ENCODE data around the gene CLECL1. TPM values are rescaled to one million over a fixed set of nuclear protein-coding genes. Genes with fewer than 3 reads are reported as not detected.
A peak's percentile ranks its signal among the peaks of the same experiment; 100 is the strongest.

The CLECL1 gene
- total RNA-seq, 2 experiments from 2014 or later = 73.3 to 114 TPM

- no TSS peak for BruUV-seq (replicated peaks)
- POLR2A ChIA-PET = interaction anchor here (0.6 to 3.9 kb wide), 10 partner anchors 9 to 445 kb away, joined by 3 to 23 read pairs (median 6); partner anchors contain the start of gene CD69
- H3K79me2 ChIP-seq (ENCODE audit: insufficient read depth, low read depth, low read length) = no peaks in the 10 kb centered on the region
- no peaks in the 10 kb centered on the region for H3K9me3 ChIP-seq (ENCODE audit: low read length)
- H3K36me3 ChIP-seq (ENCODE audit: insufficient read depth, low read length) = peaks cover 23% of the 10 kb centered on the region
- H3K27ac ChIP-seq (ENCODE audit: low read depth, low read length, poor library complexity, severe bottlenecking) = no peak overlapping the region
- peaks cover 48% of the 10 kb centered on the region for H3K4me1 ChIP-seq (ENCODE audit: insufficient read depth, low read length, poor library complexity, severe bottlenecking)
- no peak overlapping the region for H3K4me2 ChIP-seq (ENCODE audit: low read length)
- no peaks in the 10 kb centered on the region for H3K9me2 ChIP-seq (ENCODE audit: insufficient read depth, low read length)
- CTCF ChIA-PET (ENCODE audit: unreplicated experiment) = interaction anchor here (5.6 kb wide), 1 partner anchor 48 kb away, joined by 65 read pairs; no protein-coding TSS in a partner anchor
- TF ChIP-seq CTCF (conservative IDR thresholded peaks at IDR 0.05; ENCODE audit: low read length) (no peak), EZH2phosphoT487 (IDR thresholded peaks at IDR 0.05; ENCODE audit: borderline replicate concordance, low read depth, low read length) (no peak)
- H2AFZ ChIP-seq (ENCODE audit: low read length) = no peak overlapping the region; the same call in 1 of the 2 replicates
- H3K4me3 ChIP-seq (ENCODE audit: low read depth, low read length, poor library complexity, severe bottlenecking) = no peak overlapping the region
- intact Hi-C loops (cut with micrococcal nuclease; ENCODE audit: unreplicated experiment) = loop anchor here (1.0 to 10.0 kb wide), 6 partner anchors 49 to 805 kb away; partner anchors contain the start of gene CLEC2B
- DNase-seq (ENCODE audit: low spot score) = no peak
- H4K20me1 ChIP-seq (ENCODE audit: insufficient read depth, low read length) = no peaks in the 10 kb centered on the region
These were observed 16.7 kb upstream of the CLECL1 start for GRCh38 chr12:9749640-9750039.

- CTCF ChIA-PET (ENCODE audit: unreplicated experiment) = interaction anchor here (1.1 kb wide), 1 partner anchor 23 kb away, joined by 4 read pairs; no protein-coding TSS in a partner anchor
- H4K20me1 ChIP-seq (ENCODE audit: insufficient read depth, low read length) = no peaks in the 10 kb centered on the region
- no peaks in the 10 kb centered on the region for H3K9me2 ChIP-seq (ENCODE audit: insufficient read depth, low read length)
- intact Hi-C loops (cut with micrococcal nuclease; ENCODE audit: unreplicated experiment) = loop anchor here (5.0 to 10.0 kb wide), 2 partner anchors 413 to 810 kb away; no protein-coding TSS in a partner anchor
- no TSS peak for BruUV-seq (replicated peaks)
- H3K27ac ChIP-seq (ENCODE audit: low read depth, low read length, poor library complexity, severe bottlenecking) = peak overlapping the region; percentile 5
- peak overlapping the region; percentile 74; the same call in 1 of the 2 replicates for H2AFZ ChIP-seq (ENCODE audit: low read length)
- no peak for DNase-seq (ENCODE audit: low spot score)
- POLR2A ChIA-PET = interaction anchor here (0.6 to 1.8 kb wide), 5 partner anchors 13 to 63 kb away, joined by 3 to 6 read pairs (median 3); partner anchors contain the start of gene CD69
- H3K4me3 ChIP-seq (ENCODE audit: low read depth, low read length, poor library complexity, severe bottlenecking) = no peak overlapping the region
- no peaks in the 10 kb centered on the region for H3K79me2 ChIP-seq (ENCODE audit: insufficient read depth, low read depth, low read length)
- peaks cover 78% of the 10 kb centered on the region for H3K4me1 ChIP-seq (ENCODE audit: insufficient read depth, low read length, poor library complexity, severe bottlenecking)
- peak overlapping the region; percentile 18 for H3K4me2 ChIP-seq (ENCODE audit: low read length)
- no peaks in the 10 kb centered on the region for H3K36me3 ChIP-seq (ENCODE audit: insufficient read depth, low read length)
- no peak for TF ChIP-seq CTCF (conservative IDR thresholded peaks at IDR 0.05; ENCODE audit: low read length)
- no peak for TF ChIP-seq EZH2phosphoT487 (IDR thresholded peaks at IDR 0.05; ENCODE audit: borderline replicate concordance, low read depth, low read length)
- H3K9me3 ChIP-seq (ENCODE audit: low read length) = no peaks in the 10 kb centered on the region
These were observed 12.3 kb upstream of the CLECL1 start for GRCh38 chr12:9745199-9745598.

GRCh38 chr12:9742661-9743060 lies 9.8 kb upstream of the CLECL1 start:
- no TSS peak for BruUV-seq (replicated peaks)
- peak overlapping the region; percentile 54 for H3K4me3 ChIP-seq (ENCODE audit: low read depth, low read length, poor library complexity, severe bottlenecking)
- peak overlapping the region; percentile 93 for H3K27ac ChIP-seq (ENCODE audit: low read depth, low read length, poor library complexity, severe bottlenecking)
- peak overlapping the region; percentile 40; the same call in 1 of the 2 replicates for H2AFZ ChIP-seq (ENCODE audit: low read length)
- no peaks in the 10 kb centered on the region for H4K20me1 ChIP-seq (ENCODE audit: insufficient read depth, low read length)
- peak overlapping the region; percentile 76 for H3K4me2 ChIP-seq (ENCODE audit: low read length)
- no peaks in the 10 kb centered on the region for H3K79me2 ChIP-seq (ENCODE audit: insufficient read depth, low read depth, low read length)
- POLR2A ChIA-PET = interaction anchor here (0.5 to 3.2 kb wide), 30 partner anchors 9 to 912 kb away, joined by 3 to 44 read pairs (median 4); partner anchors contain the start of genes CD69, CLEC2D and CLECL1
- no peak for DNase-seq (ENCODE audit: low spot score)
- no peaks in the 10 kb centered on the region for H3K9me3 ChIP-seq (ENCODE audit: low read length)
- TF ChIP-seq CTCF (conservative IDR thresholded peaks at IDR 0.05; ENCODE audit: low read length) = no peak
- no peak for TF ChIP-seq EZH2phosphoT487 (IDR thresholded peaks at IDR 0.05; ENCODE audit: borderline replicate concordance, low read depth, low read length)
- peaks cover 83% of the 10 kb centered on the region for H3K4me1 ChIP-seq (ENCODE audit: insufficient read depth, low read length, poor library complexity, severe bottlenecking)
- no peaks in the 10 kb centered on the region for H3K9me2 ChIP-seq (ENCODE audit: insufficient read depth, low read length)
- intact Hi-C loops (cut with micrococcal nuclease; ENCODE audit: unreplicated experiment) = loop anchor here (1.0 to 10.0 kb wide), 3 partner anchors 16 to 812 kb away; no protein-coding TSS in a partner anchor
- CTCF ChIA-PET (ENCODE audit: unreplicated experiment) = interaction anchor here (0.7 to 1.6 kb wide), 10 partner anchors 11 to 57 kb away, joined by 3 to 6 read pairs (median 3); partner anchors contain the start of gene CD69
- H3K36me3 ChIP-seq (ENCODE audit: insufficient read depth, low read length) = no peaks in the 10 kb centered on the region; the same call in 1 of the 2 replicates
